NOMO-1 (cell line): ENCODE results near the gene NUPR2.
"Not testable (repeated sequence)": the region's sequence is repeated elsewhere in the genome, so short reads cannot be mapped to it uniquely, and the experiment has no call there.

ENCODE experiments used
- DNase-seq, 2 experiments: peaks; one replicate each; lab custom pipeline; 2025; ENCODE audit not compliant: unreplicated experiment in 2 of 2; lab: John Stamatoyannopoulos, UW

NUPR2 gene

GRCh38 chr7:56115852-56116538 lies at the start of gene NUPR2:
Gene NUPR2 (minus strand): TSS chr7:56116417. CDS start chr7:56116314, 103 bp downstream.
- DNase-seq = no peak

- DNase-seq = no peak
Observed at GRCh38 chr7:56157238-56157790, 41.1 kb upstream of the NUPR2 start.

GRCh38 chr7:56131062-56131461 lies 14.8 kb upstream of the NUPR2 start:
- not testable (repeated sequence) for DNase-seq

GRCh38 chr7:56127241-56127975 lies 11.2 kb upstream of the NUPR2 start:
- no peak for DNase-seq

- peak; percentile 34 to 69 for DNase-seq
Observed at GRCh38 chr7:56125831-56126230, 9.6 kb upstream of the NUPR2 start.

- DNase-seq = no peak
Observed at GRCh38 chr7:56124981-56125380, 8.8 kb upstream of the NUPR2 start.

- DNase-seq = no peak
Observed at GRCh38 chr7:56121440-56121839, 5.2 kb upstream of the NUPR2 start.

- DNase-seq = not testable (repeated sequence)
Observed at GRCh38 chr7:56112244-56112643, 4.0 kb downstream of the NUPR2 start.

GRCh38 chr7:56110611-56111010 lies 5.6 kb downstream of the NUPR2 start:
- no peak for DNase-seq

GRCh38 chr7:56107954-56108258 lies 8.3 kb downstream of the NUPR2 start:
- no peak for DNase-seq

GRCh38 chr7:56106108-56107073 lies 9.8 kb downstream of the NUPR2 start, which contains the start of gene CHCHD2:
Gene CHCHD2 (minus strand): TSS chr7:56106476. CDS start chr7:56106413, 63 bp downstream.
- peak; percentile 97 to 98 for DNase-seq

GRCh38 chr7:56105508-56105907 lies 10.7 kb downstream of the NUPR2 start:
- DNase-seq = peak in 1 of 2 experiments; percentile 33

- DNase-seq = not testable (repeated sequence)
Observed at GRCh38 chr7:56104138-56104537, 12.1 kb downstream of the NUPR2 start.

GRCh38 chr7:56099653-56100052 lies 16.6 kb downstream of the NUPR2 start:
- DNase-seq = no peak

- DNase-seq = not testable (repeated sequence)
Observed at GRCh38 chr7:56098187-56099008, 17.8 kb downstream of the NUPR2 start.

- no peak for DNase-seq
Observed at GRCh38 chr7:56097700-56098099, 18.5 kb downstream of the NUPR2 start.

GRCh38 chr7:56092789-56093531 lies 23.3 kb downstream of the NUPR2 start, which contains the start of gene PHKG1:
Gene PHKG1 (minus strand): TSS chr7:56092952. CDS start chr7:56088941, 4,011 bp downstream.
- DNase-seq = no peak

- not testable (repeated sequence) for DNase-seq
Observed at GRCh38 chr7:56092388-56092787, 23.8 kb downstream of the NUPR2 start.

- no peak for DNase-seq
Observed at GRCh38 chr7:56091591-56091990, 24.6 kb downstream of the NUPR2 start.
